Measurements from ENCODE around the gene C1orf226.

GRCh38 chr1:162396201-162396906 is 14.8 kb downstream of the C1orf226 start:
- TF ChIP-seq POLR2A (IDR thresholded peaks at IDR 0.05) (no peak), CTCF (IDR thresholded peaks at IDR 0.05) (no peak)

Measured in uterus (tissue), 2 donors.